Stimulated activated CD4-positive, alpha-beta T cell treated with anti-CD3 and anti-CD28 coated beads, TNF-alpha, amount 100 ng/mL, for 24 hours (primary cell): ENCODE data around the gene YPEL3.

Source experiments
- DNase-seq, 3 experiments: peaks; one replicate each; pipeline ENCODE4 v3.0.0-alpha.2; 2020; ENCODE audit warnings: low read depth in 3 of 3

Gene YPEL3

DNA sequence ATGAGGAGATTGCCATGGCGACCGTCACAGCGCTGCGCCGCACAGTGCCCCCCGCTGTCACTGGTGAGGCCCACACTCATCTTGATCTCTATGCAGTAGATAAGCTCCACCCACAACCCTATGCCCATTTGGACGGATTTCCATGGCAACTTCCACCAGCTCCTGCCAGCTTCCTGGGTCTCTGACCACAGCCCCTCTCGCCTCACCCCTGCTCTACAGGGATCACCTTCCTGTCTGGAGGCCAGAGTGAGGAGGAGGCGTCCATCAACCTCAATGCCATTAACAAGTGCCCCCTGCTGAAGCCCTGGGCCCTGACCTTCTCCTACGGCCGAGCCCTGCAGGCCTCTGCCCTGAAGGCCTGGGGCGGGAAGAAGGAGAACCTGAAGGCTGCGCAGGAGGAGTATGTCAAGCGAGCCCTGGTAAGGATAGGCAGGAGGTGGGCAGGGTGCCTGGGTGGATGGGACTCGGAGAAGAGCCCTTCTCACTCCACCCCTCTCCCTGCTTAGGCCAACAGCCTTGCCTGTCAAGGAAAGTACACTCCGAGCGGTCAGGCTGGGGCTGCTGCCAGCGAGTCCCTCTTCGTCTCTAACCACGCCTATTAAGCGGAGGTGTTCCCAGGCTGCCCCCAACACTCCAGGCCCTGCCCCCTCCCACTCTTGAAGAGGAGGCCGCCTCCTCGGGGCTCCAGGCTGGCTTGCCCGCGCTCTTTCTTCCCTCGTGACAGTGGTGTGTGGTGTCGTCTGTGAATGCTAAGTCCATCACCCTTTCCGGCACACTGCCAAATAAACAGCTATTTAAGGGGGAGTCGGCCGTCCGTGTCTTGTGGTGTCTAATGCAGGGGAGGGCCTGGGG is 26.2 kb downstream of the YPEL3 start:
- DNase-seq: no peak

- DNase-seq: no peak
Measured at GRCh38 chr16:30068750-30069610, 27.0 kb downstream of the YPEL3 start.

DNA sequence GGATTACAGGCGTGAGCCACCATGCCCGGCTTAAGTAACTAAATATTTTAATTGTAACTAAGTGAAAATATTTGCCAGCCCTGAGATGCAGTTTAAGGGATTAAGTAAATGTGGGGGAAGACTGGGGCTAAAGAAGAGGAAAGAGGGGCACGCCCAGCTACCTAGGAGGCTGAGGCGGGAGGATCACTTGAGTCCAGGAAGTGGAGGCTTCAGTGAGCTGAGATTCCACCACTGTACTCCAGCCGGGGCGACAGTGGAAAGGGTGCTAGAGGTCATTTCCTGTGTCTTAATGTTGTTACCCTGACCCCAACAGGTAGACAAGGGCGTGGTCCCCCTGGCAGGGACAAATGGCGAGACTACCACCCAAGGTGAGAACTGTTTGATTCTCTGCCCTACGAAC is 27.7 kb downstream of the YPEL3 start:
- DNase-seq: no peak

GRCh38 chr16:30067584-30067916 is 28.5 kb downstream of the YPEL3 start:
- DNase-seq: no peak

DNA sequence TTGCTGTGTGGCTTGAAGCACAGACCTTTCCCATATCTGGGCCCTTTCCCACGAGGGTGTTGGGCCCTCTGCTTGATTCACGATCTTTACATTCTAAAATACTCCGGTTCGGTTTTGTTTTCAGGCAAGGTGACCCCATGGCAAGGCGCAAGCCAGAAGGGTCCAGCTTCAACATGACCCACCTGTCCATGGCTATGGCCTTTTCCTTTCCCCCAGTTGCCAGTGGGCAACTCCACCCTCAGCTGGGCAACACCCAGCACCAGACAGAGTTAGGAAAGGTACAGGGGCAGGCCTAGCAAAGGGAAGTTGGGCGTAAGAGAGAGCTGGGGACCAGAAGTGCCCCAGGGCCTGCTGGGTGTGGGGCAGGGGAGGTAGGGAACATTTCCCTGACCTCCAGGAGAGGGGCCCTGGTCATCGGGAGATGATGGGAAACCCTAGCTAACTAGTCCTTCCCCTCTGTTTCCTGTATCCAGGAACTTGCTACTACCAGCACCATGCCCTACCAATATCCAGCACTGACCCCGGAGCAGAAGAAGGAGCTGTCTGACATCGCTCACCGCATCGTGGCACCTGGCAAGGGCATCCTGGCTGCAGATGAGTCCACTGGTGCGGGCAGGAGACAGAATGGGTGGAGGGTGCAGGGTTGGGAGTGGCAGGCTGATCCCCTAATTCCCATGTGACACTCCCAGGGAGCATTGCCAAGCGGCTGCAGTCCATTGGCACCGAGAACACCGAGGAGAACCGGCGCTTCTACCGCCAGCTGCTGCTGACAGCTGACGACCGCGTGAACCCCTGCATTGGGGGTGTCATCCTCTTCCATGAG is 29.0 kb downstream of the YPEL3 start:
- no peak for DNase-seq

DNA sequence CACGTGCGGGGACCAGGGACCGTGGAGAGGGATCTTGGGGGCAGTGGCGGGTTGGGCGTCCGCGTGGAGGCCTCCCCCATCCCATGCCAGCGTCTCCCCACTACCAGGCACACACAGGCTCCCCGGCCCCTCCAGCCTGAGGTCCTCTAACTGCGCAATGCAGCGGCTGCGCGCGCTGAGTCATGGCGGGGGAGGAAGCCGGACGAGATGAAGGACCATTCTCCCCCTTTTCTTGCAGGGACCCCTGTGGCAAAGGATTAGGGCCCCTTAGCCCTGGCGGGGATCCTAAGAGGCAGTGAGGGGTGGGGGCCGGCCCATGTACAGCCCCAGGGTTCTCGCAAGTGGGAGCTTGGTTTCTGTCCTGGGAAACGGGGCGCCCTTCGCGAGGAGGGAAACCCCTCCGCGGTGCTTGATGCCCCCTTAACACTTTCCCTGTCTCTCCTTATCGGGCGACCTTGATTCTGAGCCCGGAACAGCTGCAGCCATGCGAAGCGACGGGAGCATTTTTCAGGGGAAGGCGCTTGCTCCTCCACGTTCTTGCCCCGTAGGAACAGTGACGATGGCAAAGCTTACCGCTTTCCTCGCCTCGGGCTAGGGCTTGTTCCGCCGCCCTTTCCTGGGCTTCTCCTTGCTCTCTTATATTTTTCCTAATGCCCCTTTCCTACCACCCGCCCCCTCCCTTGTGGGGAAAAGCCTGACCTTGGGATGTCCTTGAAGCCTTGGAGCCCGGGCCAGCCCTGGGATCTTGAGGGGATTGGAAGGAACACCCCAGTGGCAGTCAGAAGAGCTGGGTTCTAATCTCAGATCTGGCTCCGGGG is 29.9 kb downstream of the YPEL3 start:
- no peak for DNase-seq

- peak; percentile 91 to 98 (median 94) for DNase-seq
Measured at GRCh38 chr16:30065102-30065942, 30.7 kb downstream of the YPEL3 start, which contains the start of gene ALDOA. Gene ALDOA (plus strand): TSS chr16:30065760. CDS start chr16:30066898, 1,138 bp downstream.

- DNase-seq: no peak
Measured at GRCh38 chr16:30064729-30065101, 31.3 kb downstream of the YPEL3 start.

DNA sequence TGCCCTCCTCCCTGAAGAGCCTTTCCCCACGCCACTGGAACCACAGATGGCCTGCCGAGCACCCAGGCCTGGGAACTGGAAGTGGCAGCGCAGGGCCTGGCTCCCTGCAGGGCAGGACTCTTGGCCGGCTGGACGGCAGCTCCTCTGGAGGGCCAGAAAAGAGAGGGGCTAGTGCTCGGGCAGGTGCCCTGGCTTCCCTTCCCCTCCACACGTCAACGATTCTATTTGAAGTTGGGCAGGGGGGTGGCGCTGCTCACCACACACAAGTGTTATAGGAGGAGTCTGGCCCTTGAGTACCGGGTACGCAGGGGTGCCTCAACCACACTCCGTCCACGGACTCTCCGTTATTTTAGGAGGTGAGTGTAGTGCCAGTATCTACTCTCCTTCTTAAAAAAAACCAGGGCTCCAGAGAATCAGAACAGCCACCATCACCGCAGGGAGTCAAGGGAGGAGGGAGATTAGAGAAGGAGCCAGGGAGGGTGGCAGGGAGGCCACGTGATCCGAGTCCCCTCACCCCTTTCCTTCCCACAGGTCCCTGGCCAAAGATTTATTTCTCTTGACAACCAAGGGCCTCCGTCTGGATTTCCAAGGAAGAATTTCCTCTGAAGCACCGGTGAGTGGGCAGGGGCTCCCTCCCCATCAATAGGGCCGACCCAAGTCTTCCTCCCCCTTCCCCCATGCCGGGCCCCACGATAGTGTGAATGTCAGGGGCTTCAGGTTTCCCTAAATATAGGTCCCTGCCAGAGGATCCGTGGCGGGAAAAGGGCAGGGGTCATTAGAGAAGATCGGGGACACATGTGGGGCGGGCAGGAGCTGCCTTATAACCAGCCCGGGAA is 31.9 kb downstream of the YPEL3 start:
- peak in 2 of 3 experiments; percentile 54 to 78 for DNase-seq

DNA sequence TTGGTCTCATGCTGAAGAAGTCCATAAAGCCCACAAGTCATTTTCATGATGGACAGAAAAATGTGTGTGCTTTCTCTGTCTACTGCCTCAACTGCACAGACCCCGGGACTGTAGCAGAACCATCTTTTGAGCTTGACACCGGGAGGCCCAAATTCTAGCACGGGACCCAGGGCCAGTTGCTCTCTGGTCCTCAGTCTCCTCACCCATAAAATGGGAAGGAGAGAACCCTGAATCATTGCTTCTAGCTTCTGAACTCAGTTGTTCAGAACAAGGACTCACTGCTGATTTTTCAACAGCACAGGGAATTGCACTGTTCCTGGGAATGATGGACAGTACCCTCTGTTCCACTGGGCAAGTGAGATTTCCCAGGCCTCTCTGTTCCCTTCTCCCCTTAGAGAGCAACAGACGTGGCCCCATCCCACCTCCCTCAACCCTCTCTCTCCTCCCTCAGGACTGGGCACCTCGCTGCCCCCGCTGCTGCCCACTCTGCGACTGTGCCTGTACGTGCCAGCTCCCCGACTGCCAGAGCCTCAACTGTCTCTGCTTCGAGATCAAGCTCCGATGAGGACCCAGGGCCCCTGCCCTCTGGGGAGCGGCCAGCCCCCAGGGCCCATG is 32.6 kb downstream of the YPEL3 start:
- no peak for DNase-seq

DNA sequence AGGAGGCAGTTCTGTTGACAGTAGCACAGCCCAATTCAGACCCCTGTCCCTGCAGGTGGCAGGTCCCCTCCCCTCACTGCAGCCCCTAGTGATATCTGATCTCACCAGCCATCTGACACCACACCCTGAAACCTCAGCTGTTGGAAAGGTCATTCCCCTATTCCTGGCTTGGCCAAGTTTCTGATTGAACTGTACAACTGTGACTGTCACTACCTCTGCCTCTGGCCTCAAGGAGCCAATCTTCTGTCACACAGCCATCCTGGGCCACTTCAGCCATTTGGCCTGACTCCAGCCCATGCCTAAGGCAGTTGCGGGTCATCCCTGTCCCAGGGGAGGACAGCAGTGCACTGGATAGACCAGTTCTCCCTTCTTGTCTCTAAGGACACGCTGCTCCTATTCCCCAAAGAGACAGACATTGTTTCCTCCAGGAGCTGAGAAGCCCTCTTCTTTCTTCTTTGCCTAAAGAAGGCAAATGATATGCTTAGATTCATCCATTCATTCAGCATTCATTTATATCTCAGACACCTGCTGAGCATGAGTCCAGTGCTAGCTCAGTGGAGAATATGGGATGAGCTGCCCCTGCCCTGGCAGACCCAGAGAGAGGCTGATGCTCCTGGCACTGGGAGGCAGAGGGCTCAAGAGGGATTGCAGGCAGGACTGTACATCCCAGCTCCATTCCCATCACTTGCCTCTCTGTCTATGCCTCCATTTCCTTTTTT is 35.0 kb downstream of the YPEL3 start:
- DNase-seq: no peak

- DNase-seq: no peak
Measured at GRCh38 chr16:30060346-30060745, 35.7 kb downstream of the YPEL3 start.

- DNase-seq: peak in 1 of 3 experiments; percentile 56
Measured at GRCh38 chr16:30054959-30055553, 41.0 kb downstream of the YPEL3 start.

- DNase-seq: no peak
Measured at GRCh38 chr16:30054451-30054850, 41.6 kb downstream of the YPEL3 start.

GRCh38 chr16:30053376-30054015 is 42.5 kb downstream of the YPEL3 start:
- no peak for DNase-seq

DNA sequence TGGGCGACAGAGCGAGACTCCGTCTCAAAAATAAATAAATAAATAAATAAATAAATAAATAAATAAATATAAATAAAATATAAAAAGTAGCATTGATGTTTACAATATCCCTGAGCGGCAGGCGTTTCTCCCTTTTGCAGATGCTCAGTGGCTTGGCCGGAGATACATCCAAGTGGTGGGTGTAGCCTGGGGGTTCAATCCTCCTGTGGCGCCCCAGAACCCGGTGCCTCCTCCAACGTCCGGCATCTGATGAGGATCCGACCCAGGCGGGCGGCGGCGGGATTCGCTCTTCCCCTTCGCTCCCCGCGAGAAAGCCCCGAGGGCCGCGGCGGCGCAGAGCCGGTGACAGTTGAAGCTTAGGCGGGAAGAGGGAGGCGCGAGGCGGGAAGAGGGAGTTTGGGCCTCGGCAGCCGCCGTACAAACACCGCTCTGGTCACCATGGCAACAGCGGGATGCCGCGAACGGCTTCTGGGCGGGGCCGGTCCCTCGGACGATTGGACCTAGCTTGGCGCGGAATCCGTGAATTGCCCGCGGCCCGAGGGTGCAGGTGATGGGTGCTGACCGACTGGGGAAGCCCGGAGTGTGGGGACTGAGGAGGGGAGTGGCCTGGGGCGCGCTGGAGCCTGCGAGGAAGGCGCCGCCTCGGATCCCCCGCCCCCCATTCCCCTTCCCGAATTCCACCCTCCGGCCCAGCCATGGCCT is 43.2 kb downstream of the YPEL3 start:
- DNase-seq: peak; percentile 85 to 93 (median 88)

DNA sequence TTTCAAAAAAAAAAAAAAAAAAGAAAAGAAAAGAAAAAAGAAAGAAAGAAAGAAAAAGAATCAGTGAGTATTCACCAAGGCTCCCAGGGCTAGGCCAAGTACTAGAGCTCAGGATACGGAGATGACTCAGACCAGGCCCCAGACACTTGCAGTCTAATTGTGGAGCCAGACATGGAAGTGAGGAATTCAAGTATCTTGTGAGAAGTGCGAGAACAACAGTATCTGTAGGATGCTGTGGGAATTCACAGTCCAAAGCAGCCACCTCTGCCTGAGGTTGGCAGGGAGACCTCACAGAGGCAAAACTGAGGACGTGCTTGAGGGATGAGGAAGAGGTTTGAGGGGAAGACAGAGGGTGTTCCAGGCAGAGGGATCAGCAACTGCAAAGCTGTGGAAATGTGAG is 44.5 kb downstream of the YPEL3 start:
- no peak for DNase-seq
